Measurements from ENCODE around the gene IMPACT.

- TF ChIP-seq EZH2 (optimal IDR thresholded peaks at IDR 0.05; ENCODE audit: low read depth, low read length) (no peak), CTCF (IDR thresholded peaks at IDR 0.05; ENCODE audit: low read length) (no peak), EZH2phosphoT487 (IDR thresholded peaks at IDR 0.05; ENCODE audit: low read length) (no peak)
Observed at GRCh38 chr18:24460388-24460787, 33.9 kb downstream of the IMPACT start, which contains the start of gene HRH4.
